ENCODE measurements around the gene WDR72.
"Not testable (repeated sequence)": the region's sequence is repeated elsewhere in the genome, so short reads cannot be mapped to it uniquely, and the experiment has no call there.

The WDR72 gene

GRCh38 chr15:53759411-53759931 is at the start of gene WDR72:
Gene WDR72, minus strand, starts transcription at chr15:53759663. Its CDS starts 26,514 bp downstream, at chr15:53733149.
- Histone ChIP-seq H3K4me3 (ENCODE audit: low read length) (peak within 1 kb of the TSS; percentile 70), H3K9me3 (ENCODE audit: insufficient read depth, low read depth, low read length) (no peaks in the 10 kb centered on the region), H3K9ac (ENCODE audit: low read depth, low read length) (no peak within 1 kb of the TSS), H3K27ac (ENCODE audit: low read length) (no peak within 1 kb of the TSS), H3K36me3 (ENCODE audit: insufficient read depth, low read depth, low read length) (no peaks in the 10 kb centered on the region), H3K27me3 (ENCODE audit: insufficient read depth, low read length) (peaks cover 53% of the 10 kb centered on the region), H3K4me1 (ENCODE audit: insufficient read depth, low read length) (no peaks in the 10 kb centered on the region)

- Histone ChIP-seq H3K4me3 (ENCODE audit: low read length) (no peak overlapping the region), H3K9me3 (ENCODE audit: insufficient read depth, low read depth, low read length) (no peaks in the 10 kb centered on the region), H3K36me3 (ENCODE audit: insufficient read depth, low read depth, low read length) (no peaks in the 10 kb centered on the region), H3K9ac (ENCODE audit: low read depth, low read length) (no peak overlapping the region), H3K27ac (ENCODE audit: low read length) (no peak overlapping the region), H3K27me3 (ENCODE audit: insufficient read depth, low read length) (no peaks in the 10 kb centered on the region), H3K4me1 (ENCODE audit: insufficient read depth, low read length) (no peaks in the 10 kb centered on the region)
Measured at GRCh38 chr15:53808058-53808706, 48.7 kb upstream of the WDR72 start.

- no peaks in the 10 kb centered on the region for H3K27me3 ChIP-seq (ENCODE audit: insufficient read depth, low read length)
- no peak overlapping the region for H3K27ac ChIP-seq (ENCODE audit: low read length)
- no peak overlapping the region for H3K9ac ChIP-seq (ENCODE audit: low read depth, low read length)
- H3K4me1 ChIP-seq (ENCODE audit: insufficient read depth, low read length), result no peaks in the 10 kb centered on the region
- H3K9me3 ChIP-seq (ENCODE audit: insufficient read depth, low read depth, low read length), result no peaks in the 10 kb centered on the region
- no peak overlapping the region for H3K4me3 ChIP-seq (ENCODE audit: low read length)
- H3K36me3 ChIP-seq (ENCODE audit: insufficient read depth, low read depth, low read length), result no peaks in the 10 kb centered on the region
Measured at GRCh38 chr15:53807501-53807900, 48.0 kb upstream of the WDR72 start.

- no peak overlapping the region for H3K27ac ChIP-seq (ENCODE audit: low read length)
- H3K36me3 ChIP-seq (ENCODE audit: insufficient read depth, low read depth, low read length), result no peaks in the 10 kb centered on the region
- H3K9ac ChIP-seq (ENCODE audit: low read depth, low read length), result no peak overlapping the region
- H3K4me3 ChIP-seq (ENCODE audit: low read length), result no peak overlapping the region
- H3K27me3 ChIP-seq (ENCODE audit: insufficient read depth, low read length), result no peaks in the 10 kb centered on the region
- H3K9me3 ChIP-seq (ENCODE audit: insufficient read depth, low read depth, low read length), result no peaks in the 10 kb centered on the region
- H3K4me1 ChIP-seq (ENCODE audit: insufficient read depth, low read length), result no peaks in the 10 kb centered on the region
Measured at GRCh38 chr15:53802672-53803071, 43.2 kb upstream of the WDR72 start.

- Histone ChIP-seq H3K9me3 (ENCODE audit: insufficient read depth, low read depth, low read length) (no peaks in the 10 kb centered on the region), H3K4me3 (ENCODE audit: low read length) (no peak overlapping the region), H3K9ac (ENCODE audit: low read depth, low read length) (no peak overlapping the region), H3K27me3 (ENCODE audit: insufficient read depth, low read length) (no peaks in the 10 kb centered on the region), H3K27ac (ENCODE audit: low read length) (no peak overlapping the region), H3K36me3 (ENCODE audit: insufficient read depth, low read depth, low read length) (no peaks in the 10 kb centered on the region), H3K4me1 (ENCODE audit: insufficient read depth, low read length) (no peaks in the 10 kb centered on the region)
Measured at GRCh38 chr15:53791581-53791980, 32.1 kb upstream of the WDR72 start.

- H3K4me3 ChIP-seq (ENCODE audit: low read length), result no peak overlapping the region
- H3K4me1 ChIP-seq (ENCODE audit: insufficient read depth, low read length), result no peaks in the 10 kb centered on the region
- no peaks in the 10 kb centered on the region for H3K9me3 ChIP-seq (ENCODE audit: insufficient read depth, low read depth, low read length)
- no peak overlapping the region for H3K27ac ChIP-seq (ENCODE audit: low read length)
- no peaks in the 10 kb centered on the region for H3K27me3 ChIP-seq (ENCODE audit: insufficient read depth, low read length)
- H3K9ac ChIP-seq (ENCODE audit: low read depth, low read length), result no peak overlapping the region
- no peaks in the 10 kb centered on the region for H3K36me3 ChIP-seq (ENCODE audit: insufficient read depth, low read depth, low read length)
Measured at GRCh38 chr15:53789654-53790375, 30.4 kb upstream of the WDR72 start.

- no peaks in the 10 kb centered on the region; the same call in 1 of the 2 replicates for H3K9me3 ChIP-seq (ENCODE audit: insufficient read depth, low read depth, low read length)
- H3K4me1 ChIP-seq (ENCODE audit: insufficient read depth, low read length), result no peaks in the 10 kb centered on the region
- H3K9ac ChIP-seq (ENCODE audit: low read depth, low read length), result no peak overlapping the region
- no peak overlapping the region for H3K27ac ChIP-seq (ENCODE audit: low read length)
- H3K36me3 ChIP-seq (ENCODE audit: insufficient read depth, low read depth, low read length), result no peaks in the 10 kb centered on the region
- no peaks in the 10 kb centered on the region for H3K27me3 ChIP-seq (ENCODE audit: insufficient read depth, low read length)
- H3K4me3 ChIP-seq (ENCODE audit: low read length), result no peak overlapping the region
Measured at GRCh38 chr15:53786401-53786800, 26.9 kb upstream of the WDR72 start.

- H3K4me1 ChIP-seq (ENCODE audit: insufficient read depth, low read length); H3K27ac ChIP-seq (ENCODE audit: low read length); H3K9me3 ChIP-seq (ENCODE audit: insufficient read depth, low read depth, low read length); H3K4me3 ChIP-seq (ENCODE audit: low read length); H3K36me3 ChIP-seq (ENCODE audit: insufficient read depth, low read depth, low read length); H3K27me3 ChIP-seq (ENCODE audit: insufficient read depth, low read length); H3K9ac ChIP-seq (ENCODE audit: low read depth, low read length): not testable (repeated sequence)
Measured at GRCh38 chr15:53785241-53785640, 25.8 kb upstream of the WDR72 start.

GRCh38 chr15:53762916-53763315 is 3.5 kb upstream of the WDR72 start:
- no peak overlapping the region for H3K4me3 ChIP-seq (ENCODE audit: low read length)
- H3K4me1 ChIP-seq (ENCODE audit: insufficient read depth, low read length), result no peaks in the 10 kb centered on the region; the same call in 1 of the 2 replicates
- peaks cover 35% of the 10 kb centered on the region for H3K27me3 ChIP-seq (ENCODE audit: insufficient read depth, low read length)
- H3K9ac ChIP-seq (ENCODE audit: low read depth, low read length), result no peak overlapping the region
- H3K9me3 ChIP-seq (ENCODE audit: insufficient read depth, low read depth, low read length), result no peaks in the 10 kb centered on the region
- H3K27ac ChIP-seq (ENCODE audit: low read length), result no peak overlapping the region
- no peaks in the 10 kb centered on the region for H3K36me3 ChIP-seq (ENCODE audit: insufficient read depth, low read depth, low read length)

GRCh38 chr15:53758412-53758811 is 1.1 kb downstream of the WDR72 start:
- Histone ChIP-seq H3K4me3 (ENCODE audit: low read length) (no peak overlapping the region; the same call in 1 of the 2 replicates), H3K27ac (ENCODE audit: low read length) (no peak overlapping the region), H3K36me3 (ENCODE audit: insufficient read depth, low read depth, low read length) (no peaks in the 10 kb centered on the region)

GRCh38 chr15:53757906-53758305 is 1.6 kb downstream of the WDR72 start:
- Histone ChIP-seq H3K27ac (ENCODE audit: low read length) (no peak overlapping the region), H3K27me3 (ENCODE audit: insufficient read depth, low read length) (peaks cover 53% of the 10 kb centered on the region), H3K4me3 (ENCODE audit: low read length) (no peak overlapping the region; the same call in 1 of the 2 replicates), H3K4me1 (ENCODE audit: insufficient read depth, low read length) (no peaks in the 10 kb centered on the region), H3K9ac (ENCODE audit: low read depth, low read length) (no peak overlapping the region), H3K36me3 (ENCODE audit: insufficient read depth, low read depth, low read length) (no peaks in the 10 kb centered on the region), H3K9me3 (ENCODE audit: insufficient read depth, low read depth, low read length) (no peaks in the 10 kb centered on the region)

More at GRCh38 chr15:53758412-53758811, 1.1 kb downstream of the WDR72 start:
- Histone ChIP-seq H3K9ac (ENCODE audit: low read depth, low read length) (no peak overlapping the region), H3K27me3 (ENCODE audit: insufficient read depth, low read length) (peaks cover 53% of the 10 kb centered on the region), H3K9me3 (ENCODE audit: insufficient read depth, low read depth, low read length) (no peaks in the 10 kb centered on the region), H3K4me1 (ENCODE audit: insufficient read depth, low read length) (no peaks in the 10 kb centered on the region)

- no peak overlapping the region for H3K9ac ChIP-seq (ENCODE audit: low read depth, low read length)
- H3K27me3 ChIP-seq (ENCODE audit: insufficient read depth, low read length), result peaks cover 27% of the 10 kb centered on the region
- H3K4me1 ChIP-seq (ENCODE audit: insufficient read depth, low read length), result no peaks in the 10 kb centered on the region
- H3K27ac ChIP-seq (ENCODE audit: low read length), result no peak overlapping the region
- no peaks in the 10 kb centered on the region for H3K36me3 ChIP-seq (ENCODE audit: insufficient read depth, low read depth, low read length)
- H3K4me3 ChIP-seq (ENCODE audit: low read length), result no peak overlapping the region
- H3K9me3 ChIP-seq (ENCODE audit: insufficient read depth, low read depth, low read length), result no peaks in the 10 kb centered on the region
Measured at GRCh38 chr15:53753813-53754212, 5.7 kb downstream of the WDR72 start.

Data from iPS-20b (cell line).